Liver (tissue), 9 donors: ENCODE results near the gene AGAP2. TPM values are rescaled to one million over a fixed set of nuclear protein-coding genes. Genes with fewer than 3 reads are reported as not detected.

Experiments
- DNase-seq: peaks from one replicate; pipeline ENCODE4 v3.0.0-alpha.2; 2017; ENCODE audit warnings: low spot score
- H3K27ac ChIP-seq, 2 donors: one replicate each; pipeline ENCODE4 v1.7.0; 2013; ENCODE audit warnings: inconsistent platforms in 2 of 2, low read length in 2 of 2, control low read depth in 1 of 2, low read depth in 1 of 2, mild to moderate bottlenecking in 1 of 2
- H3K27me3 ChIP-seq, 4 donors: one replicate each; pipeline versions ENCODE4 v1.6.1 to v1.7.0; 2013; ENCODE audit warnings: low read length in 3 of 4, inconsistent platforms in 1 of 4, mild to moderate bottlenecking in 1 of 4, moderate library complexity in 1 of 4; ENCODE audit not compliant: control insufficient read depth in 4 of 4, insufficient read depth in 4 of 4
- H3K36me3 ChIP-seq, 4 donors: one replicate each; pipeline versions ENCODE4 v1.6.1 to v1.7.0; 2013; ENCODE audit warnings: low read length in 3 of 4, mild to moderate bottlenecking in 3 of 4, low read depth in 1 of 4, moderate library complexity in 1 of 4; ENCODE audit not compliant: control insufficient read depth in 4 of 4, insufficient read depth in 3 of 4
- H3K4me1 ChIP-seq, 4 donors: one replicate each; pipeline versions ENCODE4 v1.6.1 to v1.7.0; 2013; ENCODE audit warnings: low read length in 3 of 4, mild to moderate bottlenecking in 3 of 4, moderate library complexity in 1 of 4; ENCODE audit not compliant: control insufficient read depth in 4 of 4, insufficient read depth in 4 of 4
- H3K4me3 ChIP-seq, 3 donors: one replicate each; pipeline versions ENCODE4 v1.6.1 to v1.7.0; 2013; ENCODE audit warnings: low read length in 3 of 3, control low read depth in 1 of 3, low read depth in 1 of 3, mild to moderate bottlenecking in 1 of 3
- H3K9ac ChIP-seq, 2 donors: one replicate each; pipeline ENCODE4 v1.7.0; 2013; ENCODE audit warnings: low read length in 2 of 2, mild to moderate bottlenecking in 2 of 2, moderate library complexity in 2 of 2, control low read depth in 1 of 2, low read depth in 1 of 2
- H3K9me3 ChIP-seq, 4 donors: one replicate each; pipeline versions ENCODE4 v1.6.1 to v1.7.0; 2013; ENCODE audit warnings: low read length in 3 of 4; ENCODE audit not compliant: control insufficient read depth in 4 of 4
- EGR1 ChIP-seq, 2 donors: IDR thresholded peaks; 2 replicates each; pipeline ENCODE4 v1.6.1; 2016 to 2018; ENCODE audit warnings: antibody characterized with exemption in 2 of 2, low read depth in 2 of 2
- FOXA1 ChIP-seq: IDR thresholded peaks from 2 replicates; pipeline ENCODE4 v1.6.1; 2016; ENCODE audit warnings: antibody characterized with exemption
- FOXA2 ChIP-seq: IDR thresholded peaks from 2 replicates; pipeline ENCODE4 v1.6.1; 2016; ENCODE audit warnings: antibody characterized with exemption
- GABPA ChIP-seq, 2 donors: IDR thresholded peaks in 1 of 2; conservative IDR thresholded peaks in 1 of 2; 2 replicates each; pipeline ENCODE4 v1.6.1; 2016; ENCODE audit warnings: antibody characterized with exemption in 2 of 2, mild to moderate bottlenecking in 1 of 2, moderate library complexity in 1 of 2
- HNF4A ChIP-seq, 2 donors: conservative IDR thresholded peaks; 2 replicates each; pipeline ENCODE4 v1.6.1; 2016; ENCODE audit warnings: antibody characterized with exemption in 2 of 2, mild to moderate bottlenecking in 2 of 2
- HNF4G ChIP-seq: IDR thresholded peaks from 2 replicates; pipeline ENCODE4 v1.6.1; 2016; ENCODE audit warnings: antibody characterized with exemption
- JUND ChIP-seq, 2 donors: IDR thresholded peaks; 2 replicates each; pipeline ENCODE4 v1.6.1; 2016; ENCODE audit warnings: antibody characterized with exemption in 2 of 2
- NR2F2 ChIP-seq: IDR thresholded peaks from 2 replicates; pipeline ENCODE4 v1.6.1; 2016; ENCODE audit warnings: antibody characterized with exemption
- RAD21 ChIP-seq, 2 donors: IDR thresholded peaks; 2 replicates each; pipeline ENCODE4 v1.6.1; 2016; ENCODE audit warnings: antibody characterized with exemption in 2 of 2, mild to moderate bottlenecking in 2 of 2
- RXRA ChIP-seq, 2 donors: IDR thresholded peaks; 2 replicates each; pipeline ENCODE4 v1.6.1; 2017 to 2018; ENCODE audit warnings: antibody characterized with exemption in 2 of 2, mild to moderate bottlenecking in 1 of 2
- SP1 ChIP-seq: IDR thresholded peaks from 2 replicates; pipeline ENCODE4 v1.6.1; 2018; ENCODE audit warnings: antibody characterized with exemption, mild to moderate bottlenecking
- TAF1 ChIP-seq: conservative IDR thresholded peaks from 2 replicates; pipeline ENCODE4 v1.6.1; 2016; ENCODE audit warnings: antibody characterized with exemption, mild to moderate bottlenecking
- YY1 ChIP-seq: IDR thresholded peaks from 2 replicates; pipeline ENCODE4 v1.6.1; 2016; ENCODE audit warnings: antibody characterized with exemption, mild to moderate bottlenecking
- WGBS: extraction: QIAGEN DNeasy Blood & Tissue Kit; methylation state at CpG from one replicate; pipeline ENCODE4 v1.1.7; 2013; 5-methylcytosine and 5-hydroxymethylcytosine counted together
- polyA plus RNA-seq, 2 donors: library from polyadenylated mRNA; stranded (reverse) in 1 of 2; unstranded in 1 of 2; fragments of 200-250 nt in 1 of 2; fragments of >200 nt in 1 of 2; fragmentation: Nextera tagmentation in 1 of 2; extraction: Ambion mirVana in 1 of 2; gene quantifications; one replicate each; pipeline versions ENCODE4 v1.2.1 to v1.2.3, GENCODE V29; 2013 to 2015
- total RNA-seq, 2 donors: library from RNA; depleted of rRNA; stranded (reverse); fragments of >200 nt; gene quantifications; one replicate each; pipeline ENCODE4 v1.2.3, GENCODE V29; 2014
- TF ChIP-seq, protein P1 (sequence below): IDR thresholded peaks from 2 replicates; pipeline ENCODE4 v1.6.1; 2016; ENCODE audit warnings: antibody characterized with exemption
- TF ChIP-seq, protein P2 (sequence below): IDR thresholded peaks from 2 replicates; pipeline ENCODE4 v1.6.1; 2016; ENCODE audit warnings: antibody characterized with exemption, mild to moderate bottlenecking
- TF ChIP-seq, protein P3 (sequence below): IDR thresholded peaks from 2 replicates; pipeline ENCODE4 v1.6.1; 2016; ENCODE audit warnings: antibody characterized with exemption
- TF ChIP-seq, protein P4 (sequence below): fragments of 150-350 bp; IDR thresholded peaks from 2 replicates; pipeline ENCODE4 v1.5.1; 2017; ENCODE audit warnings: improper control_type of control experiment, low read depth, low read length; ENCODE audit not compliant: missing input control
- TF ChIP-seq, protein P5 (sequence below): IDR thresholded peaks from 2 replicates; pipeline ENCODE4 v1.6.1; 2016; ENCODE audit warnings: antibody characterized with exemption
- donor health status: healthy.
- donor health status: healthy.
- donor health status: healthy.
- donor health status: healthy.
- donor health status: healthy.

AGAP2 gene
- total and polyA plus RNA-seq, 4 donors: 0.18 to 1.7 (median 0.64) TPM

DNA sequence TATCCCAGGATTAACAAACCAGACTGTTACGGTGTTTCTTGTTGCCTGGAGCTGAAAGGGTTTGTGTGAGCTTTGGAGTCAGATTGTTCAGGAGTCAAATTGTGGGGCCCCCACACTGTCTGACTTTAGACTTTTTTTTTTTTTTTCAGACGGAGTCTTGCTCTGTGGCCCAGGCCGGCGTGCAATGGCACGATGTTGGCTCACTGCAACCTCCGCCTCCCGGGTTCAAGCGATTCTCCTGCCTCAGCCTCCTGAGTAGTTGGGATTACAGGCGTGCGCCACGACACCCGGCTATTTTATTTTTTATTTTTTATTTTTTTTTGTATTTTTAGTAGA lies 44.9 kb upstream of the AGAP2 start:
- H3K4me1 ChIP-seq: peaks cover 0 to 19% (median 15%) of the 10 kb centered on the region in 4 donors
- no peak overlapping the region for H3K27ac ChIP-seq
- DNase-seq: no peak
- H3K9ac ChIP-seq: peak overlapping the region; percentile 82
- H3K36me3 ChIP-seq: peaks cover 8 to 24% (median 18%) of the 10 kb centered on the region in 4 donors
- TF ChIP-seq HNF4A (conservative IDR thresholded peaks at IDR 0.05) (no peak), EGR1 (IDR thresholded peaks at IDR 0.05; ENCODE audit: low read depth in 2 of 2) (no peak), RAD21 (IDR thresholded peaks at IDR 0.05) (no peak)
- WGBS: 83% methylated on average over 12 of the region's 12 CpGs
- peak overlapping the region; percentile 74 to 99 (median 98) for H3K4me3 ChIP-seq
- H3K27me3 ChIP-seq: no peaks in the 10 kb centered on the region
- no peaks in the 10 kb centered on the region for H3K9me3 ChIP-seq

DNA sequence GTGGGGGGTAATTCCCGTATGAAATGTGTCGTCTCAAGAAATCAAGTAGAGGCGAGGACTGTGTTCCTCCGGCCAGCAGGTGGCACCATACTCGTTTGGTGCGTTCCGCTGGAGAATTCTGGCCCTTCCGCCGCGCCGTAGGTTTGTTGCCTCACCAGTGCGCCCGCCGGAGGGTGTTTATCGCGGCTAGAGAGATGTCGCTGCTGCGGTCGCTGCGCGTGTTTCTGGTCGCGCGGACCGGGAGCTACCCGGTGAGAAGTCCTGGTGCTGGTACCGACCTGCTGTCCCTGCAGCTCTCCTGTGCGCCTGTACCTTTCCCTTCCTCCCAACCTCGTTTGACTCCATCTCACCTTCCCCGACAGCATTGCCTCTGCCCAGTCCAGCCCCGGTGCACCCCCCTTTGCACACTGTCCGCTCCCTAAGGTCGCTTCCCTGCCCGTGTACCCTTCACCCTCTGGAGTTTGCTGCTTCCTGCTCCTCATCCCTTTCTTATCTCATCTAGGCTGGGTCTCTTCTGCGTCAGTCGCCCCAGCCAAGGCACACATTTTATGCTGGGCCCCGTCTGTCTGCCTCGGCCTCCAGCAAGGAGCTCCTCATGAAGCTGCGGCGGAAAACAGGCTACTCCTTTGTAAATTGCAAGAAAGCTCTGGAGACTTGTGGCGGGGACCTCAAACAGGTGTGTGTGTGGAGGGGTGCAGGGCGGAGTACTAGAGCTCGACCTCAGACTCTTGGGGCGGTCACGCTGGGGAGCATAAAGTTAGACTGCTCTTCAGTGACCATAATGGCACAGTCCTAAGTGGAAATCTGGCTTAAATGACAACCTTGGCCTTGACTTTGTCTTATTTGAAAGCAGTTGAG lies 44.3 kb upstream of the AGAP2 start, which contains the start of gene TSFM:
Gene TSFM, plus strand, starts transcription at position 180 of the 858 bp plus-strand sequence. Its CDS starts 15 bp downstream, at position 195.
- Histone ChIP-seq H3K27me3 (no peaks in the 10 kb centered on the region), H3K36me3 (peaks cover 5 to 21% (median 17%) of the 10 kb centered on the region in 4 donors), H3K4me1 (peaks cover 0 to 19% (median 15%) of the 10 kb centered on the region in 4 donors), H3K9ac (peak within 1 kb of the TSS; percentile 82), H3K4me3 (peak within 1 kb of the TSS; percentile 74 to 99 (median 98)), H3K9me3 (no peaks in the 10 kb centered on the region), H3K27ac (peak within 1 kb of the TSS; percentile 39 to 44)
- under 1% methylated on average over 45 of the region's 45 CpGs for WGBS
- TF ChIP-seq YY1 (peak; percentile 91), EGR1 (IDR thresholded peaks at IDR 0.05; ENCODE audit: low read depth in 2 of 2) (peak in 1 of 2 donors; percentile 42), RAD21 (IDR thresholded peaks at IDR 0.05) (peak; percentile 77 to 81), HNF4A (conservative IDR thresholded peaks at IDR 0.05) (peak in 1 of 2 donors; percentile 32), JUND (IDR thresholded peaks at IDR 0.05) (peak; percentile 58 to 60), HNF4G (no peak), SP1 (peak; percentile 44), FOXA1 (peak; percentile 68), RXRA (IDR thresholded peaks at IDR 0.05) (peak; percentile 59 to 65), TAF1 (no peak), FOXA2 (peak; percentile 39), GABPA (IDR thresholded peaks at IDR 0.05 in 1 of 2, conservative IDR thresholded peaks at IDR 0.05 in 1 of 2) (peak in 1 of 2 donors; percentile 83), NR2F2 (no peak)
- TF ChIP-seq, protein P1, sequence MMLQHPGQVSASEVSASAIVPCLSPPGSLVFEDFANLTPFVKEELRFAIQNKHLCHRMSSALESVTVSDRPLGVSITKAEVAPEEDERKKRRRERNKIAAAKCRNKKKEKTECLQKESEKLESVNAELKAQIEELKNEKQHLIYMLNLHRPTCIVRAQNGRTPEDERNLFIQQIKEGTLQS: peak; percentile 95
- TF ChIP-seq, protein P2, sequence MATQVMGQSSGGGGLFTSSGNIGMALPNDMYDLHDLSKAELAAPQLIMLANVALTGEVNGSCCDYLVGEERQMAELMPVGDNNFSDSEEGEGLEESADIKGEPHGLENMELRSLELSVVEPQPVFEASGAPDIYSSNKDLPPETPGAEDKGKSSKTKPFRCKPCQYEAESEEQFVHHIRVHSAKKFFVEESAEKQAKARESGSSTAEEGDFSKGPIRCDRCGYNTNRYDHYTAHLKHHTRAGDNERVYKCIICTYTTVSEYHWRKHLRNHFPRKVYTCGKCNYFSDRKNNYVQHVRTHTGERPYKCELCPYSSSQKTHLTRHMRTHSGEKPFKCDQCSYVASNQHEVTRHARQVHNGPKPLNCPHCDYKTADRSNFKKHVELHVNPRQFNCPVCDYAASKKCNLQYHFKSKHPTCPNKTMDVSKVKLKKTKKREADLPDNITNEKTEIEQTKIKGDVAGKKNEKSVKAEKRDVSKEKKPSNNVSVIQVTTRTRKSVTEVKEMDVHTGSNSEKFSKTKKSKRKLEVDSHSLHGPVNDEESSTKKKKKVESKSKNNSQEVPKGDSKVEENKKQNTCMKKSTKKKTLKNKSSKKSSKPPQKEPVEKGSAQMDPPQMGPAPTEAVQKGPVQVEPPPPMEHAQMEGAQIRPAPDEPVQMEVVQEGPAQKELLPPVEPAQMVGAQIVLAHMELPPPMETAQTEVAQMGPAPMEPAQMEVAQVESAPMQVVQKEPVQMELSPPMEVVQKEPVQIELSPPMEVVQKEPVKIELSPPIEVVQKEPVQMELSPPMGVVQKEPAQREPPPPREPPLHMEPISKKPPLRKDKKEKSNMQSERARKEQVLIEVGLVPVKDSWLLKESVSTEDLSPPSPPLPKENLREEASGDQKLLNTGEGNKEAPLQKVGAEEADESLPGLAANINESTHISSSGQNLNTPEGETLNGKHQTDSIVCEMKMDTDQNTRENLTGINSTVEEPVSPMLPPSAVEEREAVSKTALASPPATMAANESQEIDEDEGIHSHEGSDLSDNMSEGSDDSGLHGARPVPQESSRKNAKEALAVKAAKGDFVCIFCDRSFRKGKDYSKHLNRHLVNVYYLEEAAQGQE: peak; percentile 70
- TF ChIP-seq, protein P3, sequence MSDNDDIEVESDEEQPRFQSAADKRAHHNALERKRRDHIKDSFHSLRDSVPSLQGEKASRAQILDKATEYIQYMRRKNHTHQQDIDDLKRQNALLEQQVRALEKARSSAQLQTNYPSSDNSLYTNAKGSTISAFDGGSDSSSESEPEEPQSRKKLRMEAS: peak; percentile 95
- TF ChIP-seq, protein P4, sequence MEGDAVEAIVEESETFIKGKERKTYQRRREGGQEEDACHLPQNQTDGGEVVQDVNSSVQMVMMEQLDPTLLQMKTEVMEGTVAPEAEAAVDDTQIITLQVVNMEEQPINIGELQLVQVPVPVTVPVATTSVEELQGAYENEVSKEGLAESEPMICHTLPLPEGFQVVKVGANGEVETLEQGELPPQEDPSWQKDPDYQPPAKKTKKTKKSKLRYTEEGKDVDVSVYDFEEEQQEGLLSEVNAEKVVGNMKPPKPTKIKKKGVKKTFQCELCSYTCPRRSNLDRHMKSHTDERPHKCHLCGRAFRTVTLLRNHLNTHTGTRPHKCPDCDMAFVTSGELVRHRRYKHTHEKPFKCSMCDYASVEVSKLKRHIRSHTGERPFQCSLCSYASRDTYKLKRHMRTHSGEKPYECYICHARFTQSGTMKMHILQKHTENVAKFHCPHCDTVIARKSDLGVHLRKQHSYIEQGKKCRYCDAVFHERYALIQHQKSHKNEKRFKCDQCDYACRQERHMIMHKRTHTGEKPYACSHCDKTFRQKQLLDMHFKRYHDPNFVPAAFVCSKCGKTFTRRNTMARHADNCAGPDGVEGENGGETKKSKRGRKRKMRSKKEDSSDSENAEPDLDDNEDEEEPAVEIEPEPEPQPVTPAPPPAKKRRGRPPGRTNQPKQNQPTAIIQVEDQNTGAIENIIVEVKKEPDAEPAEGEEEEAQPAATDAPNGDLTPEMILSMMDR: peak; percentile 95
- TF ChIP-seq, protein P5, sequence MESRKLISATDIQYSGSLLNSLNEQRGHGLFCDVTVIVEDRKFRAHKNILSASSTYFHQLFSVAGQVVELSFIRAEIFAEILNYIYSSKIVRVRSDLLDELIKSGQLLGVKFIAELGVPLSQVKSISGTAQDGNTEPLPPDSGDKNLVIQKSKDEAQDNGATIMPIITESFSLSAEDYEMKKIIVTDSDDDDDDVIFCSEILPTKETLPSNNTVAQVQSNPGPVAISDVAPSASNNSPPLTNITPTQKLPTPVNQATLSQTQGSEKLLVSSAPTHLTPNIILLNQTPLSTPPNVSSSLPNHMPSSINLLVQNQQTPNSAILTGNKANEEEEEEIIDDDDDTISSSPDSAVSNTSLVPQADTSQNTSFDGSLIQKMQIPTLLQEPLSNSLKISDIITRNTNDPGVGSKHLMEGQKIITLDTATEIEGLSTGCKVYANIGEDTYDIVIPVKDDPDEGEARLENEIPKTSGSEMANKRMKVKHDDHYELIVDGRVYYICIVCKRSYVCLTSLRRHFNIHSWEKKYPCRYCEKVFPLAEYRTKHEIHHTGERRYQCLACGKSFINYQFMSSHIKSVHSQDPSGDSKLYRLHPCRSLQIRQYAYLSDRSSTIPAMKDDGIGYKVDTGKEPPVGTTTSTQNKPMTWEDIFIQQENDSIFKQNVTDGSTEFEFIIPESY: peak; percentile 97
- DNase-seq: peak; percentile 99
